Body of pancreas (tissue), 4 donors: ENCODE results near the gene LYPD3.
"Not testable (repeated sequence)": the region's sequence is repeated elsewhere in the genome, so short reads cannot be mapped to it uniquely, and the experiment has no call there.

Experiments used
- POLR2A ChIP-seq, 3 donors: fragments of 450-650 bp; IDR thresholded peaks; one replicate each; pipeline ENCODE4 v1.6.1; 2016; ENCODE audit warnings: antibody characterized with exemption in 3 of 3, mild to moderate bottlenecking in 2 of 3
- TF ChIP-seq, protein P1 (sequence below), 7 experiments: fragments of 450-650 bp in 4 of 7; fragments of 200-600 bp in 3 of 7; sonication (generic) in 3 of 7; IDR thresholded peaks; one replicate each; pipeline ENCODE4 v1.5.1; 2016 to 2019; ENCODE audit warnings: antibody characterized with exemption in 7 of 7

DNA sequence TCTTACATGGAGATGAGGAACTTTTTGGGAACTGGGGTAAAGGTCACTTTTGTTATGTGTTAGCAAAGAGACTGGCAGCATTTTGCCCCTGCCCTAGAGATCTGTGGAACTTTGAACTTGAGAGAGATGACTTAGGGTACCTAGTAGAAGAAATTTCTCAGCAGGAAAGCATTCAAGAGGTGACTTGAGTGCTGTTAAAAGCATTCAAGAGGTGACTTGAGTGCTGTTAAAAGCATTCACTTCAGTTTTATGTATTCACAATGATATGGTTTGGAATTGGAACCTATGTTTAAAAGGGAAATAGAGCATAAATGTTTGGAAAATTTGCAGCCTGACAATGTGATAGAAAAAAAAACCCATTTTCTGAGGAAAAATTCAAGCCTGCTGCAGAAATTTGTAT lies 47.0 kb upstream of the LYPD3 start:
- TF ChIP-seq, protein P1, sequence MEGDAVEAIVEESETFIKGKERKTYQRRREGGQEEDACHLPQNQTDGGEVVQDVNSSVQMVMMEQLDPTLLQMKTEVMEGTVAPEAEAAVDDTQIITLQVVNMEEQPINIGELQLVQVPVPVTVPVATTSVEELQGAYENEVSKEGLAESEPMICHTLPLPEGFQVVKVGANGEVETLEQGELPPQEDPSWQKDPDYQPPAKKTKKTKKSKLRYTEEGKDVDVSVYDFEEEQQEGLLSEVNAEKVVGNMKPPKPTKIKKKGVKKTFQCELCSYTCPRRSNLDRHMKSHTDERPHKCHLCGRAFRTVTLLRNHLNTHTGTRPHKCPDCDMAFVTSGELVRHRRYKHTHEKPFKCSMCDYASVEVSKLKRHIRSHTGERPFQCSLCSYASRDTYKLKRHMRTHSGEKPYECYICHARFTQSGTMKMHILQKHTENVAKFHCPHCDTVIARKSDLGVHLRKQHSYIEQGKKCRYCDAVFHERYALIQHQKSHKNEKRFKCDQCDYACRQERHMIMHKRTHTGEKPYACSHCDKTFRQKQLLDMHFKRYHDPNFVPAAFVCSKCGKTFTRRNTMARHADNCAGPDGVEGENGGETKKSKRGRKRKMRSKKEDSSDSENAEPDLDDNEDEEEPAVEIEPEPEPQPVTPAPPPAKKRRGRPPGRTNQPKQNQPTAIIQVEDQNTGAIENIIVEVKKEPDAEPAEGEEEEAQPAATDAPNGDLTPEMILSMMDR (IDR thresholded peaks at IDR 0.05) = not testable (repeated sequence)
- TF ChIP-seq POLR2A (IDR thresholded peaks at IDR 0.05) = not testable (repeated sequence)
